Prostate gland (tissue), 2 donors: ENCODE measurements around the gene ZBTB16. TPM values are rescaled to one million over a fixed set of nuclear protein-coding genes. Genes with fewer than 3 reads are reported as not detected.

Experiments used
- DNase-seq: peaks from one replicate; pipeline ENCODE4 v3.0.0-alpha.2; 2019; ENCODE audit warnings: low spot score
- H3K27ac ChIP-seq, 2 donors: fragments of 200-600 bp; sonication (generic); 2 replicates each; pipeline ENCODE4 v1.5.1; 2017 to 2019
- H3K27me3 ChIP-seq: fragments of 200-600 bp; sonication (generic); replicated peaks from 2 replicates; pipeline ENCODE4 v1.5.1; 2019; ENCODE audit not compliant: insufficient read depth
- H3K36me3 ChIP-seq, 2 donors: fragments of 200-600 bp; sonication (generic); 1 replicate in 1 of 2; 2 replicates in 1 of 2; pipeline versions ENCODE4 v1.5.1 to v1.8.1; 2017 to 2019
- H3K4me1 ChIP-seq: fragments of 200-600 bp; sonication (generic); replicated peaks from 2 replicates; pipeline ENCODE4 v1.5.1; 2019
- H3K4me3 ChIP-seq, 2 donors: fragments of 200-600 bp; sonication (generic); 2 replicates each; pipeline ENCODE4 v1.5.1; 2017 to 2019
- H3K9me3 ChIP-seq: fragments of 200-600 bp; sonication (generic); 2 replicates; pipeline ENCODE4 v1.5.1; 2017
- POLR2A ChIP-seq: fragments of 450-650 bp; IDR thresholded peaks from one replicate; pipeline ENCODE4 v1.6.1; 2016; ENCODE audit warnings: antibody characterized with exemption, mild to moderate bottlenecking
- POLR2AphosphoS5 ChIP-seq: sonication (generic); formaldehyde crosslinking; IDR thresholded peaks from one replicate; pipeline ENCODE4 v1.6.1; 2017; ENCODE audit warnings: antibody characterized with exemption
- WGBS: methylation state at CpG from one replicate; pipeline ENCODE4 v1.1.5; 2018; 5-methylcytosine and 5-hydroxymethylcytosine counted together
- intact Hi-C: fragments of 100-400 bp; cut with DNase I; formaldehyde crosslinking; loops from one replicate; pipeline ENCODE4 v1.14.2; 2022
- total RNA-seq, 2 donors: library from RNA; depleted of rRNA; stranded (reverse); fragments of >200 nt; gene quantifications; one replicate each; pipeline ENCODE4 v1.1.0, GENCODE V29; 2016
- TF ChIP-seq, protein P1 (sequence below), 4 experiments: fragments of 200-600 bp in 2 of 4; fragments of 450-650 bp in 2 of 4; sonication (generic) in 2 of 4; IDR thresholded peaks; 1 replicate in 3 of 4; 2 replicates in 1 of 4; pipeline ENCODE4 v1.5.1; 2016 to 2019; ENCODE audit warnings: antibody characterized with exemption in 4 of 4, mild to moderate bottlenecking in 2 of 4, moderate library complexity in 2 of 4

Gene ZBTB16
- total RNA-seq, 2 donors from 2014 or later = 171 to 230 TPM

DNA sequence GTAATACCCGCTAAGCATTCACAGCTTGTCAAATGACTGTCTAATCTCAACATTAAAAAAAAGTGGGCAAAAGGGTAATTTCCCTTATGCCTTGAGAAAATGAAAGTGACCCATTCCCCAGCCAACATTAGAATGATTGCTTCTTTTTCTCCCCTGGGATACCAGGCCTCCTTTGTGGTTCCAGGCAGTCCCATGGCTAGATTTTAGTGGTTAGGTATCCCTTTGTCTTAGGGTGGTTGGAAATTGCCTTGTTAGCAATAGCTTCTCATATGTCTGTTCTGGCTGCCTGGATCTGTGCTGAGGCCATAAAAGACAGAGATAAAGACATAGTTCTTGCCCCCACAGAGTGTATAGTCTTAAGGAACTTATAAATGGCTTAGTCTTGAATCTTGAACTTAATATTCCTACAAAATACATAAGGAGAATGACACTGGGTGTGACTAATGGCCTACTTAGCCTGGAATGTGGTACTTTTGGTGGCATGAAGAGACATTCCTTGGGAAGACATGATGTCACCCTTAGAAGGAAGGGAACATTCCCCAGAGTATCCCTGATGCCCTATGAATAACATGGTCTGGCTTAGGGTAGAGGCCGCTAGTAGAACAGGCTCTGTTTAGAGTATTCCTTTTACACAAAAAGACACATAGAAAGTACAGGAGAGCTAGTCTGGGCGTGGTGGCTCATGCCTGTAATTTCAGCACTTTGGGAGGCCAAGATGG lies 90.3 kb downstream of the ZBTB16 start:
- 81% methylated on average over 3 of the region's 3 CpGs for WGBS
- H3K4me3 ChIP-seq = no peak overlapping the region
- H3K27me3 ChIP-seq = no peaks in the 10 kb centered on the region
- peak overlapping the region; percentile 99 for H3K27ac ChIP-seq
- TF ChIP-seq, protein P1, sequence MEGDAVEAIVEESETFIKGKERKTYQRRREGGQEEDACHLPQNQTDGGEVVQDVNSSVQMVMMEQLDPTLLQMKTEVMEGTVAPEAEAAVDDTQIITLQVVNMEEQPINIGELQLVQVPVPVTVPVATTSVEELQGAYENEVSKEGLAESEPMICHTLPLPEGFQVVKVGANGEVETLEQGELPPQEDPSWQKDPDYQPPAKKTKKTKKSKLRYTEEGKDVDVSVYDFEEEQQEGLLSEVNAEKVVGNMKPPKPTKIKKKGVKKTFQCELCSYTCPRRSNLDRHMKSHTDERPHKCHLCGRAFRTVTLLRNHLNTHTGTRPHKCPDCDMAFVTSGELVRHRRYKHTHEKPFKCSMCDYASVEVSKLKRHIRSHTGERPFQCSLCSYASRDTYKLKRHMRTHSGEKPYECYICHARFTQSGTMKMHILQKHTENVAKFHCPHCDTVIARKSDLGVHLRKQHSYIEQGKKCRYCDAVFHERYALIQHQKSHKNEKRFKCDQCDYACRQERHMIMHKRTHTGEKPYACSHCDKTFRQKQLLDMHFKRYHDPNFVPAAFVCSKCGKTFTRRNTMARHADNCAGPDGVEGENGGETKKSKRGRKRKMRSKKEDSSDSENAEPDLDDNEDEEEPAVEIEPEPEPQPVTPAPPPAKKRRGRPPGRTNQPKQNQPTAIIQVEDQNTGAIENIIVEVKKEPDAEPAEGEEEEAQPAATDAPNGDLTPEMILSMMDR (IDR thresholded peaks at IDR 0.05) = no peak
- TF ChIP-seq POLR2A (no peak), POLR2AphosphoS5 (peak; percentile 16)
- no peaks in the 10 kb centered on the region for H3K9me3 ChIP-seq
- intact Hi-C loops = loop anchor here (10.0 kb wide), 1 partner anchor 65 kb away; no protein-coding TSS in a partner anchor
- H3K36me3 ChIP-seq = no peaks in the 10 kb centered on the region
- H3K4me1 ChIP-seq = peaks cover 17% of the 10 kb centered on the region
- DNase-seq = no peak

DNA sequence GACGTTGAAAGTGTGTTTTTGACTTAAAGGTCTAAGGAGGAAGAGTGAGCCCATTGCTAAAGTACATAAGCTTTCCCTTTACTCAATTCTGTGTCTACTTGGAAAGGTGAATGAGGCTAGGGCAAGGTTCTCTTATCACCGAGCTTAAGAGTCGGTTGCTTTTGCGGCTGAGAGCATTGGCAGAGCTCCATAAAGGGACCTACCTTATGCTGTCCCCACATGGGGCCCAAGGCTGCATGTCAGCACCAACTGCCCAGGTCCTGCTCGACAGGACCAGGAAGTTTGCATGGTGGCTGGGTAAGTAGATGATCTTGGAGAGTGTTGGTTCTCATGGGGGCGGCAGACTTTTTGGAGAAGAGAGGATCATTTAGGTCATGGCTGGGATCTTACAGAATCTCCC lies 91.2 kb downstream of the ZBTB16 start:
- TF ChIP-seq POLR2AphosphoS5 (no peak), POLR2A (no peak)
- TF ChIP-seq, protein P1 (IDR thresholded peaks at IDR 0.05) = no peak
- peaks cover 17% of the 10 kb centered on the region for H3K4me1 ChIP-seq
- H3K4me3 ChIP-seq = no peak overlapping the region
- DNase-seq = no peak
- intact Hi-C loops = no loop called here
- no peaks in the 10 kb centered on the region for H3K36me3 ChIP-seq
- no peaks in the 10 kb centered on the region for H3K27me3 ChIP-seq
- H3K9me3 ChIP-seq = no peaks in the 10 kb centered on the region
- H3K27ac ChIP-seq = peak overlapping the region; percentile 99
- 92% methylated on average over 6 of the region's 6 CpGs for WGBS

DNA sequence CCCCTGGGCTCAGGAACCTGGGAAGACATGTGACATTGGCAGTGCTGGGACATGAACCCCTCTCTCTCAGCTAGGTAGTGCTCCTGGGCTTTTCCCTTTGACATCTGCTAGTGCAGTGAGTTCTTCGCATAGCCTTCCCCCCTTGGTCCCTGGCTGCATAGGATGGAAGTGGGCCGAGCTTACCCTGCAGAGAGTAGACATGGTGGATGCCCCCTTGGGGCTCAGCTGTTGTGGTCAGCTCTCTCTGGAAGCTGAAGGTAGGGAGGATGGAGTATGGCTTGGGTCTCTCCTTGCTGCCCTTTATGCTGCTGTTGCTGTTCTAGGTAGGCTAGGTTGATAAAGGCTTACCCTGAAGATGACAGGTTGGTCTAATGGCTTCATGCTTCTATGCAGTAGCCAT lies 92.1 kb downstream of the ZBTB16 start:
- H3K4me1 ChIP-seq = peaks cover 18% of the 10 kb centered on the region
- no peak overlapping the region for H3K4me3 ChIP-seq
- no peaks in the 10 kb centered on the region for H3K9me3 ChIP-seq
- 91% methylated on average over 2 of the region's 2 CpGs for WGBS
- no peak for TF ChIP-seq POLR2AphosphoS5
- TF ChIP-seq, protein P1 (IDR thresholded peaks at IDR 0.05) = no peak
- TF ChIP-seq POLR2A = no peak
- H3K27ac ChIP-seq = peak overlapping the region; percentile 99
- no peak for DNase-seq
- intact Hi-C loops = no loop called here
- H3K27me3 ChIP-seq = no peaks in the 10 kb centered on the region
- peaks cover 0 to 4% of the 10 kb centered on the region in 2 donors for H3K36me3 ChIP-seq

DNA sequence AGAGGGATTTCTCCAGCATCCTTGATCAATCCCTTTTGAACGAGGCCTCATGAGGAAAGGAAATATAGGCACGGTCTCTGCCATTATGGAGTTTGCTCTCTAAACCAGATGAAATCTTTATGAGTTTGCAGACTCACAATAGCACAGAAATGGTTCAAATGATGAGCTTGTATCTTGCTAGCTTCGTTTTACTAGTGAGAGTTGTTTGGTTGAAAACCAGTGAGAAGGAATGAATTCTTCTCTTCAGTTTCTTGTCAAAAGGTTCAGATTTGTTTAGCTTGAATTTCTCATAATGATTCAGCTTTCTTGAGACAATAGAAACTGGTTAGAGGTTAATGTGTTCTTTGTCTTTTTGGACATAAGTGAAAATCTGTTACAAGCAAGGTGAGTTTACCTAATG lies 92.7 kb downstream of the ZBTB16 start:
- intact Hi-C loops = no loop called here
- peaks cover 22% of the 10 kb centered on the region for H3K4me1 ChIP-seq
- peak overlapping the region; percentile 99 for H3K27ac ChIP-seq
- 55% methylated on average over 3 of the region's 3 CpGs for WGBS
- no peak for DNase-seq
- no peak overlapping the region for H3K4me3 ChIP-seq
- no peak for TF ChIP-seq POLR2A
- TF ChIP-seq, protein P1 (IDR thresholded peaks at IDR 0.05) = no peak
- no peak for TF ChIP-seq POLR2AphosphoS5
- H3K9me3 ChIP-seq = no peaks in the 10 kb centered on the region
- H3K36me3 ChIP-seq = peaks cover 0 to 7% of the 10 kb centered on the region in 2 donors
- H3K27me3 ChIP-seq = no peaks in the 10 kb centered on the region

DNA sequence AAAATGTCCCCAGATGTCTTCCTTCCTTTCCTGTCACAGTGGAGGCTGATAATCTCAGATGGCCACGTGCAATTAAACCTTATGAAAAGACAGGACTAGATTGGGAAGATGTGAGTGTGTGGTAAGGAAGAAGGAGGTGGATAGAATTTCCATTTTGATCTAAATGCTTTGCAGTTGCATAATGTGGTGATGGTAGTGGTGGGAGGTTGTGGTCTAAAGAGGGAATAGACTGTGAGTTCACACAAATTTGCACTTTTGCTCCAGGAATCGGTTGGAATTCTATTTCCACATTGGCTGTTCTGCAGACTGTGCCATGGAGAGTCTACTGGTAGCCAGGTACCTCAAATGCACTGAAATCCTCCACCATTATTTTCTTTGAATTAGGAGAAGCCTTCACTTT lies 93.3 kb downstream of the ZBTB16 start:
- intact Hi-C loops = no loop called here
- DNase-seq = no peak
- no peak overlapping the region for H3K4me3 ChIP-seq
- no peaks in the 10 kb centered on the region for H3K27me3 ChIP-seq
- H3K36me3 ChIP-seq = peaks cover 6 to 7% of the 10 kb centered on the region in 2 donors
- 67% methylated on average over 2 of the region's 2 CpGs for WGBS
- TF ChIP-seq, protein P1 (IDR thresholded peaks at IDR 0.05) = no peak
- TF ChIP-seq POLR2A = no peak
- TF ChIP-seq POLR2AphosphoS5 = no peak
- H3K9me3 ChIP-seq = no peaks in the 10 kb centered on the region
- H3K4me1 ChIP-seq = peaks cover 22% of the 10 kb centered on the region
- H3K27ac ChIP-seq = peak overlapping the region; percentile 99
